K562 (cell line): ENCODE measurements around the gene DLGAP1. TPM values are rescaled to one million over a fixed set of nuclear protein-coding genes. Genes with fewer than 3 reads are reported as not detected.
A peak's percentile ranks its signal among the peaks of the same experiment; 100 is the strongest.

Experiments used
- ASH1L ChIP-seq: fragments of 450-650 bp; IDR thresholded peaks from 2 replicates; pipeline ENCODE4 v1.6.1; 2018; ENCODE audit warnings: borderline replicate concordance, mild to moderate bottlenecking, low read depth; ENCODE audit not compliant: partially characterized antibody
- ATF3 ChIP-seq, 2 experiments: fragments of 450-650 bp in 1 of 2; sonication (generic) in 1 of 2; formaldehyde crosslinking in 1 of 2; IDR thresholded peaks in 1 of 2; conservative IDR thresholded peaks in 1 of 2; 2 replicates each; pipeline versions ENCODE4 v1.6.1 to v1.8.1; 2016 to 2023; ENCODE audit warnings: mild to moderate bottlenecking in 2 of 2, moderate library complexity in 2 of 2, inconsistent platforms in 1 of 2, missing genetic modification reagents in 1 of 2
- CREB1 ChIP-seq, 2 experiments: sonication (generic) in 1 of 2; formaldehyde crosslinking in 1 of 2; IDR thresholded peaks; 2 replicates each; pipeline versions ENCODE4 v1.6.1 to v1.8.0; 2012 to 2022; ENCODE audit warnings: inconsistent platforms in 1 of 2, mild to moderate bottlenecking in 1 of 2, missing genetic modification reagents in 1 of 2, moderate library complexity in 1 of 2
- FIP1L1 ChIP-seq: fragments of 200-400 bp; formaldehyde crosslinking; IDR thresholded peaks from 2 replicates; pipeline ENCODE4 v1.6.1; 2018; ENCODE audit warnings: mild to moderate bottlenecking, low read depth, low read length; ENCODE audit not compliant: poor library complexity, severe bottlenecking
- IRF2 ChIP-seq: sonication (generic); formaldehyde crosslinking; IDR thresholded peaks from 2 replicates; pipeline ENCODE4 v1.8.1; 2022; ENCODE audit warnings: mild to moderate bottlenecking, missing genetic modification reagents
- IRF9 ChIP-seq: fragments of 450-650 bp; IDR thresholded peaks from 2 replicates; pipeline ENCODE4 v1.6.1; 2016; ENCODE audit warnings: missing biosample characterization, missing genetic modification characterization
- KDM5B ChIP-seq: fragments of 200-600 bp; sonication (generic); IDR thresholded peaks from 2 replicates; pipeline ENCODE4 v1.6.1; 2012; ENCODE audit warnings: low read depth, mild to moderate bottlenecking, moderate library complexity, low read length, control low read depth, inconsistent platforms; ENCODE audit not compliant: insufficient replicate concordance
- MAZ ChIP-seq, 2 experiments: fragments of 450-650 bp in 1 of 2; sonication (generic) in 1 of 2; formaldehyde crosslinking; IDR thresholded peaks in 1 of 2; conservative IDR thresholded peaks in 1 of 2; 2 replicates each; pipeline versions ENCODE4 v1.4.0 to v1.5.0; 2020; ENCODE audit warnings: mild to moderate bottlenecking in 1 of 2, missing genetic modification reagents in 1 of 2
- NBN ChIP-seq: fragments of 450-650 bp; IDR thresholded peaks from 2 replicates; pipeline ENCODE4 v1.6.1; 2016; ENCODE audit warnings: low read depth, mild to moderate bottlenecking
- RAD21 ChIP-seq, 2 experiments: fragments of 250-450 bp in 1 of 2; fragments of 450-650 bp in 1 of 2; sonication (Bioruptor Pico) in 1 of 2; formaldehyde crosslinking in 1 of 2; IDR thresholded peaks in 1 of 2; conservative IDR thresholded peaks in 1 of 2; 2 replicates each; pipeline versions ENCODE4 v1.4.0 to v1.8.0; 2020 to 2022; ENCODE audit warnings: mild to moderate bottlenecking in 2 of 2, moderate library complexity in 1 of 2
- THRA ChIP-seq: fragments of 450-650 bp; IDR thresholded peaks from 2 replicates; pipeline ENCODE4 v1.6.1; 2017; ENCODE audit warnings: mild to moderate bottlenecking, moderate library complexity
- WHSC1 ChIP-seq: IDR thresholded peaks from one replicate; pipeline ENCODE4 v1.6.1; 2012; ENCODE audit warnings: low read length, control low read depth, inconsistent platforms
- ZBTB5 ChIP-seq: fragments of 450-650 bp; IDR thresholded peaks from 2 replicates; pipeline ENCODE4 v1.6.1; 2017; ENCODE audit warnings: antibody characterized with exemption
- ZBTB9 ChIP-seq: fragments of 450-650 bp; formaldehyde crosslinking; IDR thresholded peaks from 2 replicates; pipeline ENCODE4 v1.4.0; 2020; ENCODE audit warnings: mild to moderate bottlenecking, moderate library complexity
- ZNF165 ChIP-seq: fragments of 250-450 bp; sonication (Bioruptor Pico); IDR thresholded peaks from 2 replicates; pipeline ENCODE4 v1.4.0; 2020; ENCODE audit warnings: borderline replicate concordance
- ZNF217 ChIP-seq: sonication (generic); formaldehyde crosslinking; IDR thresholded peaks from 2 replicates; pipeline ENCODE4 v1.8.0; 2022; ENCODE audit warnings: mild to moderate bottlenecking, missing genetic modification reagents
- ZNF3 ChIP-seq: fragments of 250-450 bp; sonication (Bioruptor Pico); IDR thresholded peaks from 2 replicates; pipeline ENCODE4 v1.5.0; 2021; ENCODE audit warnings: mild to moderate bottlenecking, moderate library complexity
- ZNF766 ChIP-seq: fragments of 200-800 bp; sonication (Bioruptor generic); conservative IDR thresholded peaks from 2 replicates; pipeline ENCODE4 v1.6.1; 2016; ENCODE audit warnings: missing genetic modification characterization, missing compliant biosample characterization
- polyA plus RNA-seq, 8 experiments: library from polyadenylated mRNA; depleted of rRNA in 4 of 8; stranded (reverse) in 5 of 8; unstranded in 3 of 8; fragments of >200 nt; fragmentation: Nextera tagmentation in 2 of 8; fragmentation: Illumina TruSeq in 1 of 8; extraction: Ambion mirVana in 2 of 8; extraction: Trizol in 1 of 8; gene quantifications; 2 replicates each; pipeline versions ENCODE4 v1.2.1 to v1.2.3, GENCODE V29; 2011 to 2014; ENCODE audit warnings: inconsistent platforms in 1 of 8, missing spikeins in 1 of 8
- total RNA-seq, 7 experiments: library from RNA; depleted of rRNA in 6 of 7; stranded (reverse); fragments of >200 nt in 6 of 7; fragmentation: Illumina TruSeq in 2 of 7; extraction: Trizol in 2 of 7; gene quantifications; 2 replicates each; pipeline versions ENCODE4 v1.2.1 to v1.2.3, GENCODE V29; 2011 to 2021; ENCODE audit warnings: low replicate concordance in 1 of 7

The DLGAP1 gene
- total and polyA plus RNA-seq, 9 of the 15 experiments (the other 6 are each of a cell fraction or from before 2014, with no cell fraction given): 0.04 to 0.22 (median 0.08) TPM

- no peak for TF ChIP-seq ASH1L
- TF ChIP-seq MAZ (CRISPR knock-in tag; conservative IDR thresholded peaks at IDR 0.05 in 1 of 2, IDR thresholded peaks at IDR 0.05 in 1 of 2): peak; percentile 25 to 39; a peak in 2 of 4 replicates
- TF ChIP-seq NBN: no peak
- no peak for TF ChIP-seq CREB1 (IDR thresholded peaks at IDR 0.05)
- no peak for TF ChIP-seq CREB1 (CRISPR knock-in tag; IDR thresholded peaks at IDR 0.05)
- peak; percentile 55 for TF ChIP-seq KDM5B
- no peak for TF ChIP-seq ZBTB5
- TF ChIP-seq IRF9 (tag): no peak
- TF ChIP-seq IRF2 (CRISPR knock-in tag): no peak
- no peak for TF ChIP-seq THRA
- 0 out of 2 replicates have a peak, but pooled peaks have one; percentile 63 for TF ChIP-seq ZBTB9 (CRISPR knock-in tag)
- TF ChIP-seq WHSC1: no peak
- no peak for TF ChIP-seq ZNF165 (CRISPR knock-in tag)
- no peak for TF ChIP-seq ZNF766 (CRISPR knock-in tag)
- no peak for TF ChIP-seq ATF3 (IDR thresholded peaks at IDR 0.05)
- peak; percentile 20; the same call in 1 of the 2 replicates for TF ChIP-seq ATF3 (CRISPR knock-in tag; conservative IDR thresholded peaks at IDR 0.05)
- TF ChIP-seq FIP1L1: no peak
- TF ChIP-seq ZNF217 (CRISPR knock-in tag): no peak
- TF ChIP-seq ZNF3 (CRISPR knock-in tag): no peak
- TF ChIP-seq RAD21 (CRISPR knock-in tag; conservative IDR thresholded peaks at IDR 0.05 in 1 of 2, IDR thresholded peaks at IDR 0.05 in 1 of 2): peak in 1 of 2 experiments; percentile 20; a peak in 1 of 4 replicates
These were observed 861.7 kb downstream of the DLGAP1 start (continued) for GRCh38 chr18:3593381-3593903.
